Left lung (tissue), 10 donors: ENCODE results near the gene PPT1. TPM values are rescaled to one million over a fixed set of nuclear protein-coding genes. Genes with fewer than 3 reads are reported as not detected.
A peak's percentile ranks its signal among the peaks of the same experiment; 100 is the strongest.

Experiments used
- ATAC-seq: fragments of 200-7000 bp; cut with Tn5 transposase; one replicate; pipeline ENCODE4 v1.9.1; 2020; ENCODE audit warnings: moderate library complexity
- DNase-seq, 4 donors: peaks; one replicate each; pipeline ENCODE4 v3.0.0-alpha.2; 2013 to 2020
- H3K27ac ChIP-seq, 2 donors: fragments of 200-600 bp; sonication (generic) in 1 of 2; one replicate each; pipeline versions ENCODE4 v1.5.0 to v1.8.0; 2020 to 2021
- H3K27me3 ChIP-seq, 2 donors: fragments of 200-600 bp; sonication (generic) in 1 of 2; one replicate each; pipeline versions ENCODE4 v1.5.0 to v1.8.0; 2020 to 2021
- H3K36me3 ChIP-seq, 2 donors: fragments of 200-600 bp; sonication (generic) in 1 of 2; one replicate each; pipeline versions ENCODE4 v1.5.0 to v1.8.0; 2020 to 2021
- H3K4me1 ChIP-seq, 2 donors: fragments of 200-600 bp; one replicate each; pipeline ENCODE4 v1.8.0; 2021
- H3K4me3 ChIP-seq, 2 donors: fragments of 200-600 bp; sonication (generic) in 1 of 2; one replicate each; pipeline versions ENCODE4 v1.5.0 to v1.8.0; 2020 to 2021; ENCODE audit warnings: mild to moderate bottlenecking in 1 of 2
- H3K9me3 ChIP-seq, 2 donors: fragments of 200-600 bp; sonication (generic) in 1 of 2; one replicate each; pipeline versions ENCODE4 v1.5.0 to v1.8.0; 2020 to 2021
- intact Hi-C, 2 donors: fragments of 100-400 bp; cut with DNase I; formaldehyde crosslinking; loops; one replicate each; pipeline versions ENCODE4 v1.11.2 to v1.14.2; 2022
- polyA plus RNA-seq, 6 donors: library from polyadenylated mRNA; unstranded; fragments of 120-200 nt; gene quantifications; one replicate each; pipeline ENCODE4 v1.2.1, GENCODE V29; 2013; ENCODE audit not compliant: insufficient read length in 6 of 6
- total RNA-seq, 2 donors: library from RNA; stranded (reverse); fragmentation: NEBNext Ultra II Directional; extraction: Animal tissue kit (Norgen Biotek cat#: 25700); gene quantifications; one replicate each; pipeline ENCODE4 v1.2.1, GENCODE V29; 2021
- TF ChIP-seq, protein P1 (sequence below), 2 donors: fragments of 200-600 bp; sonication (generic) in 1 of 2; IDR thresholded peaks; one replicate each; pipeline versions ENCODE4 v1.5.0 to v1.8.0; 2021; ENCODE audit warnings: antibody characterized with exemption in 2 of 2
- donor health status: DM: no; HTN: yes; CAD: no.
- donor health status: DM: no; HTN: no; CAD: no.

PPT1 gene
- total and polyA plus RNA-seq, 8 donors: 87.3 to 195 (median 99.8) TPM

DNA sequence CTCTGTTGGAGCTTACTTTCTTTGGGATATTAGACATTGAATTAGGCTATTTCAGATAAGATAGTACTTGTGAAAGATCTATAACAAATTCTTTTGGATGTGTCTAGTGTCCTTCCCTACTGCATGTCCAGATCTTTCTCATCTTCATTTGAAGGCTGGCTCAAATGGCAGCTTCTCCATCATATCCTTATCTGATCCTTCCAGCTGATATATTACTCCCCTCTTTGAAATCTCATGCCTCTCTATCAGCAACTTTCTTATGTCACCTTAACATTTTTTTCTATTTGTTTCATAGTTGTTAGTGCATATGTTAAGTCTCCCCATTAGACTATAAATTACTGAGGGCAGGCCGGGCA, 39.0 kb downstream of the PPT1 start:
- H3K27me3 ChIP-seq: no peaks in the 10 kb centered on the region
- DNase-seq: no peak
- H3K36me3 ChIP-seq: peaks cover 0 to 40% of the 10 kb centered on the region in 2 donors
- H3K4me3 ChIP-seq: no peak overlapping the region
- H3K9me3 ChIP-seq: no peaks in the 10 kb centered on the region
- peaks cover 23 to 97% of the 10 kb centered on the region in 2 donors for H3K4me1 ChIP-seq
- intact Hi-C loops: no loop called here
- no peak for ATAC-seq
- TF ChIP-seq, protein P1, sequence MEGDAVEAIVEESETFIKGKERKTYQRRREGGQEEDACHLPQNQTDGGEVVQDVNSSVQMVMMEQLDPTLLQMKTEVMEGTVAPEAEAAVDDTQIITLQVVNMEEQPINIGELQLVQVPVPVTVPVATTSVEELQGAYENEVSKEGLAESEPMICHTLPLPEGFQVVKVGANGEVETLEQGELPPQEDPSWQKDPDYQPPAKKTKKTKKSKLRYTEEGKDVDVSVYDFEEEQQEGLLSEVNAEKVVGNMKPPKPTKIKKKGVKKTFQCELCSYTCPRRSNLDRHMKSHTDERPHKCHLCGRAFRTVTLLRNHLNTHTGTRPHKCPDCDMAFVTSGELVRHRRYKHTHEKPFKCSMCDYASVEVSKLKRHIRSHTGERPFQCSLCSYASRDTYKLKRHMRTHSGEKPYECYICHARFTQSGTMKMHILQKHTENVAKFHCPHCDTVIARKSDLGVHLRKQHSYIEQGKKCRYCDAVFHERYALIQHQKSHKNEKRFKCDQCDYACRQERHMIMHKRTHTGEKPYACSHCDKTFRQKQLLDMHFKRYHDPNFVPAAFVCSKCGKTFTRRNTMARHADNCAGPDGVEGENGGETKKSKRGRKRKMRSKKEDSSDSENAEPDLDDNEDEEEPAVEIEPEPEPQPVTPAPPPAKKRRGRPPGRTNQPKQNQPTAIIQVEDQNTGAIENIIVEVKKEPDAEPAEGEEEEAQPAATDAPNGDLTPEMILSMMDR (IDR thresholded peaks at IDR 0.05): no peak
- peak overlapping the region in 1 of 2 donors; percentile 86 for H3K27ac ChIP-seq

DNA sequence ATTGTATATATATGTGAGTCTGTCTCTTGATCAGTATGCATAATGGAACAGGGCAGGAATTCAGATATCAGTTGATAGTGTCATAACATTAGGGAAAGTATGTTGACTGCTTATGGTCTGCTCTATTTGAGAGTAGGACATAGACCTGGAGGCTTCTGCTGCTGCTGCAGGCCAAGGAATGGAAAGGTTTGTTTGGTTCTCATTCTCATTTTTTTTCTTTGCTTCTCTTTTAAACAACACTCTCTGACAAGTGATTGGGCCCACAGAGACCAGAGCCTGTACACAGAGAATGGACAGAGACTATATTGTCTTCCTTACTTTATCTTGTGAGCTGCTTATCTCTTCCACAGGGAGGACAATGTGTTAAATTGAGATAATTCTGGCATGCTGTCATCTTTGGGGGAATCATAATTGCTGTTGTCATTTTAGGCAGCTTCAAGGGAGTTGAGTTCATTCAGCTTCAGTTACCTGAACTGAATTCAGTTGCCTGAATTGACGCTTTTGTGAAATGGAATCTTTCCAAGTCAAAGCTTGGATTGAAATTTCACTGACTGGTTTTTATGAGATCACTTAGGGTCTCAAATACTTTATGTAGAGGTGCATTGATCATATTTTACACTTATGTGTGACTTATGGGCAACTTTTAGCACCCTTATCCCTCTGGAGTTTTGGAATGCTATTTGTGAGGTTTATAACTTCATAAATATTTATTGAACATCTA, 39.6 kb downstream of the PPT1 start:
- peak overlapping the region in 1 of 2 donors; percentile 86 for H3K27ac ChIP-seq
- DNase-seq (no peak), ATAC-seq (no peak)
- H3K27me3 ChIP-seq: no peaks in the 10 kb centered on the region
- intact Hi-C loops: no loop called here
- peaks cover 23 to 97% of the 10 kb centered on the region in 2 donors for H3K4me1 ChIP-seq
- no peaks in the 10 kb centered on the region for H3K9me3 ChIP-seq
- no peak overlapping the region for H3K4me3 ChIP-seq
- TF ChIP-seq, protein P1 (IDR thresholded peaks at IDR 0.05): no peak
- peaks cover 0 to 34% of the 10 kb centered on the region in 2 donors for H3K36me3 ChIP-seq

DNA sequence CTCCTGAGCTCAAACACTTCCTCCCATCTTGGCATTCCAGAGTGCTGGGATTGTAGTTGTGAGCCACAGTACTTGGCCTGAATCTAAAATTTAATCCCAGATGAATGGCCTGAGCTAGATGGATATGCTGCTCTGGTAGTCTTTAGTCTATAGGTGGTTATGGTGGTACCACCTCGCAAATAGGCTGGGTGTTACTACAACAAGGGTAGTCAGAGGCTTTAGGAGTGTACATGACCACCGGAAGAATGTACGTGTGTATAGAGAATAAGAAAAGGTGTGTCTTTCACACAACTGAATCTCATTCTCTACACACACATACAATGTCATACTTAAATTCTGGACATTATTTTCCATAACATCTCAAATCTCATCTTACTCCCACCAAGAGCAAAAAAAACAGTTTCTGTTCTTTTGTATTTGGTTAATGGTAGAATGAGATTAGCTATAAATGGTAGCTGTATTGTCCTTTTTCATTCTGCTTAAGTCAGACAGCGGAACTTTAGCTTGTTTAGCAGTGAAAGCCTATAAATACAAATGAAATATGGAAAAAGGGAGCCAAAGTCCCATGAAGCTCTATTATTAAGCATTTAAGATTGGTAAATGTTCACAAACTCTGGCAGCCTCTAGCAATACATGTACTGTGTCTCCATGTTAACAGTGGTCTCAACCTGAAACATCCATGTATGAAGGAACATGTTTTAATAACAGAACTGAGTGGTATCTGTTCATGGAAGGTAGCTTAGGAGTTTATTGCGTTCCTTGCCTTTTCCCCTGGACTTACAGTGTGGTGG, 40.3 kb downstream of the PPT1 start:
- Histone ChIP-seq H3K4me1 (peaks cover 23 to 97% of the 10 kb centered on the region in 2 donors), H3K27ac (peak overlapping the region in 1 of 2 donors; percentile 86), H3K9me3 (no peaks in the 10 kb centered on the region)

DNA sequence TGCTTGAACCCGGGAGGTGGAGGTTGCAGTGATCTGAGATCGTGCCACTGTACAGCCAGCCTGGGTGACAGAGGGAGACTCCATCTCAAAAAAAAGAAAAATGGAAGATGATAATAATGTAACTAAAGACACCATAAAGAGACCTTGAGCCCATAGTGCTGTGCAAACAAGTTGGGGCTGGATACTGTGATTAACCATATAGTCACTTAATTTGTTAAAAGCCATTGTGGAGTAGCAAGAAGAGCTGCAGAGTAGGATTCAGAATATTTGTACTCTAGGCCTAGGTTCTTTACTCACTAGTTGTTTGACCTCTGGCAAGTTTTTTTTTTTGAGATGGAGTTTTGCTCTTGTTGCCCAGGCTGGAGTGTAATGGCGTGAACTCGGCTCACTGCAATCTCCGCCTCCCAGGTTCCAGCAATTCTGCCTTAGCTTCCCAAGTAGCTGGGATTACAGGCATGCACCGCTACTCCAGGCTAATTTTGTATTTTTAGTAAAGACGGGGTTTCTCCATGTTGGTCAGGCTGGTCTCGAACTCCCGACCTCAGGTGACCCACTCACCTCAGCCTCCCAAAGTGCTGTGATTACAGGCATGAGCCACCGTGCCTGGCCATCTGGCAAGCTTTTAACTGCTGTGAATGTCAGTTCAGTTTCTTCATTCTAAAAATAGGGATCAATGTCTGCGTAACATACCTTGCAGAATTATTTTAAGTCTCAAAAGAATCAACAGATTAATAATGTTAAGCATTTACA, 43.7 kb downstream of the PPT1 start:
- DNase-seq (no peak), ATAC-seq (no peak)
- peaks cover 19 to 97% of the 10 kb centered on the region in 2 donors for H3K4me1 ChIP-seq
- TF ChIP-seq, protein P1 (IDR thresholded peaks at IDR 0.05): no peak
- intact Hi-C loops: no loop called here
- no peaks in the 10 kb centered on the region for H3K9me3 ChIP-seq
- H3K36me3 ChIP-seq: peaks cover 0 to 28% of the 10 kb centered on the region in 2 donors
- H3K27me3 ChIP-seq: no peaks in the 10 kb centered on the region
- H3K27ac ChIP-seq: no peak overlapping the region
- H3K4me3 ChIP-seq: no peak overlapping the region

More for the DNA sequence above, 40.3 kb downstream of the PPT1 start:
- intact Hi-C loops: no loop called here
- Histone ChIP-seq H3K27me3 (no peaks in the 10 kb centered on the region), H3K4me3 (no peak overlapping the region), H3K36me3 (peaks cover 0 to 27% of the 10 kb centered on the region in 2 donors)
- ATAC-seq (no peak), DNase-seq (no peak)
- TF ChIP-seq, protein P1 (IDR thresholded peaks at IDR 0.05): no peak
